GM19463 (cell line): ENCODE results near the gene EPG5.
"Not testable (repeated sequence)": the region's sequence is repeated elsewhere in the genome, so short reads cannot be mapped to it uniquely, and the experiment has no call there.

Experiments
- ATAC-seq: cut with Tn5 transposase; IDR thresholded peaks from one replicate; pipeline ENCODE4 v1.9.1; 2021; ENCODE audit warnings: mild to moderate bottlenecking, moderate library complexity; ENCODE audit not compliant: unreplicated experiment

EPG5 gene

GRCh38 chr18:45967007-45967706 lies at the start of gene EPG5:
Gene EPG5 (minus strand): TSS chr18:45967329. CDS start chr18:45967239, 90 bp downstream.
- peak; percentile 96 for ATAC-seq

GRCh38 chr18:46013484-46014189 lies 46.5 kb upstream of the EPG5 start:
- peak; percentile 81 for ATAC-seq

DNA sequence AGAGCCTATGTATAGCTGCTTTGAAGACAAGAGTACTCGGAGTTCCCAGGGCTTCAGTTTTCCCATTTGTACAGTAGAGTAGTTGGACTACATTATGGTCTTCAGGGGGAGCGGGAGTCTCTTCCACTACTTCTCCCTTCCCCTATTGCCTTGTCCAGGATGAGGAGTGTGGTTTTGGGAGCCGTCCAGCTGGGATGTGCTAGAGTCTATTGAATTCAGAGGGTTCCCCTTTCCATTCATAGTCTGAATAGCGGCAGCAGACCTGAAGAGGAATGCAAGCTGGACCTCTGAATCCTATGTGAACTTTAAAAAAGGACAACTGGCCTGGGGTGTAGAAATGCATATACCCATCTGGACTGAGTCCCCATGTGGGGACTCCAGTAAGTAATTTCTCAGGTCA lies 43.5 kb upstream of the EPG5 start:
- no peak for ATAC-seq

GRCh38 chr18:46010050-46010449 lies 42.9 kb upstream of the EPG5 start:
- no peak for ATAC-seq

DNA sequence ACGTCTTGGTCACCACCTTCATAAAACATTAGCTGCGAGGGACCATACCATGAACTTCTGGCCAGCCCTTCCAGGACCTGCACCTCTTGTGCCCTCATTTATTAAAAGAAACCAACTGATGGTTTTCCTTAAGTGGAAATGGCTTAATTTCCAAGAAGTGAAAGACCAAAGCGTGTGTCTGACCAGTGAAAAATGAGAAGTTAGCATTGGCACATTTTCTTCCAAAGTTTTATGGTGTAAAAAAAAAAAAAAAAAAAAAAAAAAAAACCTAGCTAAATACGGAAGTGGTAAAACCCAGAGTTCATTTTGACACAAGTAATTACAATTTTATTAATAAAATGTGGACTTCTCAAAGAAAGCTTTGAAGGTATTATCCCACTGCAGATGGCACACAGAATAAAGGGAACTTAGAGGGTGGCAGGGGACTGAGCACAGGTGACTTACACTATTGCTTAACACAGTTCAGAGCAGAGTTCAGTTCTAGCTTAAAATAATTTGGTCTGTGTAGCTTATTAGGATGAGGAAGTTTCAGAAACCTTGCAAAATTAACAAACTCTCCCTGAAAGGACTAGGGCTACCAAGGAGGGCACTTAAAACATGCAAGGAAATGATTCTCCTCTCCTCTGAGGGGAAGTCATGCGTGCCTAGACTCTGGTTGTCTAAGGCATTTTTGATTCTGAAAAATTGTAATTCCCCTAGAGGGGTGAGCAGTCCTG lies 42.2 kb upstream of the EPG5 start:
- ATAC-seq: no peak

DNA sequence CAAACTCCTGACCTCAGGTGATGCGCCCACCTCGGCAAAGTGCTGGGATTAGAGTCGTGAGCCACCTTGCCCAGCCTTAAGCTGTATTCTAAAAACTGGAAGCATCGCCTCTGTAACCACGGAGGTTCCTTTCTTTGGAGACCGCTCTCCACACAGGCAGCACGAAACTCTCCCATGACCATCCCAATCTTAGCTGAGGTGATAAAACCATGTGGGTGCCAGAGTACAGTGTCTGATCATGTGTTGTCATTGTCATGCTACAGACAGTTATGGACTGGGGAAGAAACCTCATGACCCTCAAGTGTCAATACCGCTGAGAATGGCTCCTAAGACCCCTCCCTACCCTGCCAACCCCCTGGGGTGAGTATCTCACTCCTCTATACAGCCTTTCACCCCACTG lies 41.4 kb upstream of the EPG5 start:
- ATAC-seq: no peak

DNA sequence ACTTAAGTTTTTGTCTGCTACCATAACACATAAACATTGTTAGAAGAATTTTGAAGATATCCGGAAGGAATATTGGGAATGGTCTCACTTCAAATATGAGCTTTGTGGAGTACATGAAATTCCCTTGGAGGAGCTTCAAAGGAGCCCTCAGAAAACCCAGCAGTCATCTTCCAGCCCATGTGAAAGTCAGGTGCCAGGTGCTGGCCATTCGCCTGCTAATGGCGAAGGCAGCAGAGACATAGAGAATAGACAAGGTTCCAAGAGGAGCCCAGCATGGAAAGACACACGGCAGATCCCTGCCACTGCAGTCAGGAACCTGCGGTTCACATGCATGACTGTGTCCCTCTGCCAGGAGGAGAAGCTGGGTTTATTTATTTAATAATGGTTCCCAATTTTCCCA lies 40.0 kb upstream of the EPG5 start:
- ATAC-seq: no peak

GRCh38 chr18:46002934-46003333 lies 35.8 kb upstream of the EPG5 start:
- ATAC-seq: no peak

GRCh38 chr18:46001892-46002291 lies 34.8 kb upstream of the EPG5 start:
- ATAC-seq: no peak

- ATAC-seq: no peak
Observed at GRCh38 chr18:46001074-46001473, 33.9 kb upstream of the EPG5 start.

GRCh38 chr18:45999536-45999935 lies 32.4 kb upstream of the EPG5 start:
- no peak for ATAC-seq

- ATAC-seq: no peak
Observed at GRCh38 chr18:45998244-45998643, 31.1 kb upstream of the EPG5 start.

DNA sequence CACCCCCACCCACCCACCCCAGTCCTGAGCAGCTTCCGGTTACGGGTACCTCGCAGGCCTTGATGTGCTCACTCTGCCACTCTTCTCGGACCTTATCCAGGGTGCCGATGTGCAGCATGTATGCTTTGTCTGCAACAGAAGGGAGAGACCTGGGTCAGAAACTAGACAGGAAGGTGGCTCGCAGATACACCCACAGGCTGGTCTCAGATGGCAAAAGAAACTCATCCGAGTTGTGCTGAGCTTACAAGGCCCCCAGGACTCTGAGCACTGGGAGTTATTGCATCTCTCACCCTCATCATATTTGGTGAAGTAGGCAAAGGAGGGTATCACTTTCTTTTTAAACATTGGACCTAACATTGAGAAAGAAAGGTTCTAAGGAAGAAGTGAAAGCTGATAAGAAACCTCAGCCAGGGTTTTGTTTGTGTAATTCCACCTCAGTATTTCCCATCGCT lies 30.6 kb upstream of the EPG5 start:
- ATAC-seq: peak; percentile 45

DNA sequence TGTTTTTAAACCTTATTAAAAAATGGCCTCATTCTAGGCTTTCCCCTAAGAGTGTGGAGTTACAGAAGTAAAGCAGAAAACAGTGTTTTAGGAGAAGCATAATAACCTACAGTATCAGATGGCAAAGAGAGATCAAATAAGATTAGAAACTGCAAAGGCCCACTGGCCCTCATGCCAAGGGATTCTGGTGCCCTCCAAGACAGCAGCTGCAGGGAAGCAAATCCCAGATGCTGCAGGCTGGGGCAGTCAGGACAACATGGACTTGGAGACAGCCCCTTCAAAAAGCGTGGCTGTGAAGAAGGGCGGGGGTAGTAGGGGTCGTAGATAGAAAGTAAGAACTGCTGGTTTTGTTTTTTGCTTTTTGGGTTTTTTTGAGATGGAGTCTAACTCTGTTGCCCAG lies 28.3 kb upstream of the EPG5 start:
- ATAC-seq: no peak

- no peak for ATAC-seq
Observed at GRCh38 chr18:45993438-45993837, 26.3 kb upstream of the EPG5 start.

GRCh38 chr18:45992527-45992926 lies 25.4 kb upstream of the EPG5 start:
- not testable (repeated sequence) for ATAC-seq

- no peak for ATAC-seq
Observed at GRCh38 chr18:45991788-45992187, 24.7 kb upstream of the EPG5 start.

DNA sequence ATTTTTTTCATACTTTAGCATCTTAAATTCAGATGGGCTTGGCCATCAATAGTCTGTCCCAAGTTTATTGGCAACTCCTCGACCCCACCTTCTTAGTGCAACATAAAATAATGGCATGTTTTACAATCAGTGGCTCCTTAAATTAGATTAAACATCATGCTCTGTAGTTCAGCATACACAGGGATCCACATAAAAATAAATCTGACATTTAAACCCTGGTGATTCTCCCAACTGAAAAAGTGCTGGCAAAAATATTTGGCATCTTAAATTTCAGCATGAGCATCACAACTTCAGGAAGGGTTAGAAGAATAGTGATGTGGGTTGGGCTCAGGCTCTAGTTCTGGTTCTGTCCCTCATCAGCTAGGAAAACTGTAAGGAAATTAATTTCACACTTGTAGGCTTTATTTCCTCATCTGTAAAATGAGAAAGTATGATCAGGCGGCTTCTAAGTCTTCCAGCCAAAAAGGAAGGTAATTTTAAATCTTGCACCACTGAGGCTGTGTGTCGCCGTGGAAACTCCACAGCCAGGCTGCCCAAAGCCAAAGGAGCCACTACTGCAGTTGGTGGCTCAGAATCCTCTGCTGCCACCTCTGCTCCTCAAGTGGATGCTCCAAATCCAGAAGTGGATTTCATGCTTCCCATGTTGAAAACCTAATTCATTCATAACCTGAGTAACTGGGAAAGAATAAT lies 17.6 kb upstream of the EPG5 start:
- ATAC-seq: no peak

GRCh38 chr18:45981821-45982220 lies 14.7 kb upstream of the EPG5 start:
- no peak for ATAC-seq

GRCh38 chr18:45980229-45980628 lies 13.1 kb upstream of the EPG5 start:
- no peak for ATAC-seq

GRCh38 chr18:45978084-45978483 lies 11.0 kb upstream of the EPG5 start:
- ATAC-seq: no peak
